GM21723 (cell line): ENCODE data around the gene DNAJB5.

ENCODE experiments used
- ATAC-seq: cut with Tn5 transposase; IDR thresholded peaks from one replicate; pipeline ENCODE4 v1.9.1; 2021; ENCODE audit warnings: mild to moderate bottlenecking, moderate library complexity; ENCODE audit not compliant: unreplicated experiment

The DNAJB5 gene

GRCh38 chr9:34983209-34983608 lies 6.3 kb upstream of the DNAJB5 start:
- peak; percentile 62 for ATAC-seq

GRCh38 chr9:34984049-34984448 lies 5.5 kb upstream of the DNAJB5 start:
- no peak for ATAC-seq

GRCh38 chr9:34985311-34985899 lies 4.1 kb upstream of the DNAJB5 start:
- ATAC-seq: no peak

- no peak for ATAC-seq
Observed at GRCh38 chr9:34986540-34987047, 3.0 kb upstream of the DNAJB5 start.

GRCh38 chr9:34987160-34987901 lies 2.2 kb upstream of the DNAJB5 start:
- no peak for ATAC-seq

GRCh38 chr9:34988218-34989002 lies 1.1 kb upstream of the DNAJB5 start:
- ATAC-seq: no peak

- ATAC-seq: no peak
Observed at GRCh38 chr9:34989946-34990635, 546 bp downstream of the DNAJB5 start.

- no peak for ATAC-seq
Observed at GRCh38 chr9:34990908-34991606, 1.5 kb downstream of the DNAJB5 start.

GRCh38 chr9:34991607-34992375 lies 2.2 kb downstream of the DNAJB5 start:
- ATAC-seq: no peak

- no peak for ATAC-seq
Observed at GRCh38 chr9:34992376-34992951, 2.9 kb downstream of the DNAJB5 start.

GRCh38 chr9:34993502-34994259 lies 4.1 kb downstream of the DNAJB5 start:
- no peak for ATAC-seq

GRCh38 chr9:34994260-34994899 lies 4.8 kb downstream of the DNAJB5 start:
- ATAC-seq: no peak

- ATAC-seq: no peak
Observed at GRCh38 chr9:34994900-34995669, 5.5 kb downstream of the DNAJB5 start.

GRCh38 chr9:34995670-34996060 lies 6.1 kb downstream of the DNAJB5 start:
- ATAC-seq: no peak

GRCh38 chr9:34996181-34996904 lies 6.8 kb downstream of the DNAJB5 start:
- no peak for ATAC-seq

GRCh38 chr9:34996905-34997279 lies 7.3 kb downstream of the DNAJB5 start:
- ATAC-seq: no peak

GRCh38 chr9:34997379-34997781 lies 7.8 kb downstream of the DNAJB5 start:
- no peak for ATAC-seq
